Muscle of leg (tissue), 11 donors: ENCODE results near the gene CLSTN2. TPM values are rescaled to one million over a fixed set of nuclear protein-coding genes. Genes with fewer than 3 reads are reported as not detected.

Experiments
- DNase-seq: peaks from one replicate; pipeline ENCODE4 v3.0.0; 2013
- H3K27ac ChIP-seq: one replicate; pipeline ENCODE4 v1.5.1; 2013; ENCODE audit warnings: mild to moderate bottlenecking, low read length, control low read depth
- H3K27me3 ChIP-seq: one replicate; pipeline ENCODE4 v1.6.1; 2013; ENCODE audit warnings: low read length; ENCODE audit not compliant: control insufficient read depth, insufficient read depth
- H3K36me3 ChIP-seq: one replicate; pipeline ENCODE4 v1.6.1; 2013; ENCODE audit warnings: low read length; ENCODE audit not compliant: control insufficient read depth, insufficient read depth
- H3K4me1 ChIP-seq: one replicate; pipeline ENCODE4 v1.6.1; 2013; ENCODE audit warnings: low read length; ENCODE audit not compliant: control insufficient read depth, insufficient read depth
- H3K4me3 ChIP-seq: one replicate; pipeline ENCODE4 v1.5.1; 2013; ENCODE audit warnings: low read length, control low read depth
- H3K9me3 ChIP-seq: replicated peaks from 2 replicates; pipeline ENCODE4 v1.6.1; 2013; ENCODE audit warnings: low read depth, low read length; ENCODE audit not compliant: control insufficient read depth
- WGBS: methylation state at CpG from one replicate; pipeline ENCODE4 v1.1.5; 2013; ENCODE audit warnings: missing lambda C conversion rate; ENCODE audit not compliant: insufficient coverage; 5-methylcytosine and 5-hydroxymethylcytosine counted together
- polyA plus RNA-seq, 8 donors: library from polyadenylated mRNA; unstranded; fragments of 120-200 nt; gene quantifications; one replicate each; pipeline versions ENCODE4 v1.2.1 to v1.2.3, GENCODE V29; 2013; ENCODE audit warnings: inconsistent platforms in 1 of 8, low replicate concordance in 1 of 8; ENCODE audit not compliant: insufficient read length in 8 of 8, insufficient read depth in 1 of 8
- total RNA-seq: library from RNA; stranded (reverse); fragments of 120-200 nt; gene quantifications from one replicate; pipeline ENCODE4 v1.2.4, GENCODE V29; 2013

Gene CLSTN2
- total and polyA plus RNA-seq, 9 donors: 1.9 to 5.2 (median 3.1) TPM

DNA sequence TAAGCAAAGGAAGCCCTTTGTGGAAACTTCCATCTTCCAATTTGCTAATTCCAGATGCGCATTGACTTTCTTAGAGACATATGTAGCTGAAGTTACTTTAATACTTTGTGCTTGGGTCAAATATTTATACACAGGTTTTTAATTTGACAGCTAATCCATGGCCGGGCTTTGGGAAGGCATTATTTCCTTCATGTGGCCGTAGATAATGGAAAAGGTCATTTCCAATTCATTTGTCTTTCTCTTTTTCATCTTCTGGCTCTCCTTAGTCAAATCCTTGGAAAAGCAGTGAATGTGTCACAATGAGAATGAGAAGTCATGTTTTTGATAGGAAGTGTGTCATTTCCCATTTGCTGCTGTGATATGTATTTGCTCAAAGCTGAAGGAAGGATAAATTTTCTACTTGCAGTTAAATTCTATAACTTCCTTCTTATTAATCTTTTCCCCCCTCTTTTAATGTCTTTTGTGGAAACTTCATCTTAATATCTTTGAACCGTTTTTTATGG lies 323.3 kb downstream of the CLSTN2 start:
- no peak for DNase-seq
- Histone ChIP-seq H3K9me3 (no peaks in the 10 kb centered on the region), H3K4me3 (no peak overlapping the region), H3K27me3 (no peaks in the 10 kb centered on the region), H3K27ac (no peak overlapping the region), H3K36me3 (no peaks in the 10 kb centered on the region), H3K4me1 (no peaks in the 10 kb centered on the region)
- WGBS: no CpG with 5 or more reads among the region's 4 CpGs

DNA sequence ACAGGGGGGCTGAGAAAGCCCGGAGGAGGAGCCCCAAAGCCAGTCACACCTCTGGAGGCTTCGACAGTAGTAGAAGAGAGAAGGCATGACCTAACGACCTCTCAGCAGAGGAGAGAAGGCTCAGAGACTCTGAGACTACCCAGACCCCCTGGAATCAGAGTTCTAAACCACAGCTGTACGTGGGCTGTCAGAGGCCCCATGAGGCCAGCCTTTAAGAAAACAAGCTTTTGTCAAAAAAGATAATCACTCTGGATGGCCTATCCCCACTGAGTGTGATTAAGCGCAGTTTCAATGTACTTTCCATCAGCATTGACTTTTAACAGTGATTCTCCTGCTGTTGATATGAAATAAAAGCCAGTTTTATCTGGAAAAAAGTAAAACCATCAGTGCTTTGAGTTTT lies 330.3 kb downstream of the CLSTN2 start:
- no peak for DNase-seq
- Histone ChIP-seq H3K4me3 (no peak overlapping the region), H3K9me3 (no peaks in the 10 kb centered on the region), H3K27me3 (no peaks in the 10 kb centered on the region), H3K27ac (no peak overlapping the region), H3K4me1 (peaks cover 2% of the 10 kb centered on the region), H3K36me3 (no peaks in the 10 kb centered on the region)
- 21% methylated on average over 3 of the region's 5 CpGs for WGBS

DNA sequence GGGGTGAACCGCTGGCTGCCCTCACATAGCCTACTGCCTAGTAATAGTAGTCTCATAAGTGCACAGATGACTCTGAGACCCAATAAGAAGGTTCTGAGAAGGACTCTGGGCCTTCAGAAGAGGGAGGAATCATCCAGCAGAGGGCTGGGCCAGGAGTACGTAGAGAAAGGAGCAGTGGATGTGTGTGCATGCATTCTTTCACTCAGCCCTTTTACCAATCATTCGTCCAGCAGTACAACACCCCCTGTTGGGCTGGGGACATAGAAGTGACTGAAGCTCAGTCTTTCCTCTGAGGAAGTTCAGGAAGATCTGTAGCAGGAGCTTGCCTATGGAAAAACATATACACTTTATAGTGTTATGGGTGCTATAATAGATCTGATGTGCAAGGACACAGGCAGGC lies 333.1 kb downstream of the CLSTN2 start:
- Histone ChIP-seq H3K9me3 (no peaks in the 10 kb centered on the region), H3K27ac (no peak overlapping the region), H3K36me3 (no peaks in the 10 kb centered on the region), H3K4me1 (peaks cover 2% of the 10 kb centered on the region), H3K27me3 (no peaks in the 10 kb centered on the region), H3K4me3 (no peak overlapping the region)
- DNase-seq: no peak
- 100% methylated on average over 1 of the region's 3 CpGs for WGBS

DNA sequence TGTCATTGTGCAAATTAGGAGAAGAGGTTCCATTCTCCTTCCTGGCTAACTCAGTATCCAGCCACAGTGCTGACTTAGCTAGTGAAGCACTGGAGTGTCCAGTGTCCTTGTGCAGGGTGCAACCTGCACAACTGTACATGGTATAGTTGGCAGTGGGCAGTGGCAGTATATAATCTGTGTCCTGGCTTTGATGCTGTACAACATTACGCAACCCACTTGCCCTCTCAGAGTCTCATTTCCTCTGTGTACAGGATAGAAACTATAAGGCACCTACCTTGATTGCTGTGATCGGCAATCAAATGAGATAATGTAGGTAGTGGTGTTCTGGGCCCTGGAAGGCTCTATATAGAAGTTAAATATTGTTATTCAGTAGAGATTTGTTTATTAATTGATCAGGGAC lies 333.6 kb downstream of the CLSTN2 start:
- H3K36me3 ChIP-seq: no peaks in the 10 kb centered on the region
- no peak for DNase-seq
- no peak overlapping the region for H3K4me3 ChIP-seq
- WGBS: no CpG with 5 or more reads among the region's 2 CpGs
- no peaks in the 10 kb centered on the region for H3K27me3 ChIP-seq
- peaks cover 2% of the 10 kb centered on the region for H3K4me1 ChIP-seq
- H3K27ac ChIP-seq: no peak overlapping the region
- H3K9me3 ChIP-seq: no peaks in the 10 kb centered on the region

DNA sequence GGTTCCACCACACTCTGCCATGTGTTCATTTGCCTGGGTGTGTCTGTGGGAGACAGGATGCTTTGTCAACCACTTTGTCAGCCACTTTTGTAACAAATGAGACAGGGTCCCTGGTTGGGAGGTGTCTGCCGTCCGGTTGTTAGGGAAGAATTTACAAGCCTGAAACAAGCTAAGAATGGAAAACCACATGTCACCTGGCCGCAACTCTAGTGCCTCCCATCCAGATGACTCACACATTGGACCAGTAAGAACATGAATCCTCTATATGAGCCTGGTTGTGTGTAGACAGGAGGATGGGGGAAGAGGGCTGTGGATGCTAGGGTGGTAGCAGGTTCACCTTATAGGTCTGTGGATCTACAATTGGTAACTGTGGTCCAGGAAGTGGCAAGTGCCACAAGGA lies 335.3 kb downstream of the CLSTN2 start:
- Histone ChIP-seq H3K27ac (no peak overlapping the region), H3K4me3 (no peak overlapping the region), H3K36me3 (no peaks in the 10 kb centered on the region), H3K4me1 (peaks cover 2% of the 10 kb centered on the region), H3K9me3 (no peaks in the 10 kb centered on the region), H3K27me3 (no peaks in the 10 kb centered on the region)
- WGBS: 83% methylated on average over 2 of the region's 3 CpGs
- no peak for DNase-seq

DNA sequence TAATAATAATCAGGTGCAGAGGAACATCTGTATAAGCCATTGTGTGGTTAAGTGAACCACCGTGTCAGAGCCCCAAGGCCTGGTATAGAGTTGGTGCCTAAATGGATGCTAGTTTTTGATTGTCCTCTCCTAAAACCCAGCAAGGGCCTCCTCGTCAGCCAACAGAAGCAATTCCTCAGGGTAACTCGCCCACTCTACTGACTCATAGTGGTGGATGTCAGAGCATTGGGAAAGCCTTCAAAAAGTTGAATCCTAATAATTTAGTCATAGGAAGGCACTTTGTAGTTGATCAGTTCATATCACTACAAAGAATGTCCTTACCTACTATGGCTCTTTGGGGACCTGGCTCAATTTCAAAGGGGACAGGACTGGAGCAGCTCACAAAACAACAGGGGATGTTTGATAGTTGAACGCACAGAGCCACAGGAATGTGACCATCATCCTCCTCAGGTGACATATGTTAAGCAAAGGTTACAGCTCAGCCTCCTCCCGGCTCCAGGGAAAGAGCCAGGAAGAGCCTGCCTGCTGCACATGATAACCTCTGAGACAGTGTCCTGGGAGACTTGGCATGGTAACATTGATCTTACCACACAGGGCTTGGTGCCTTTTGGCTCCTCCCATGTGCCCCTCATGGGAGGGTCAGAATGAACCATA lies 338.7 kb downstream of the CLSTN2 start:
- no peaks in the 10 kb centered on the region for H3K4me1 ChIP-seq
- H3K4me3 ChIP-seq: no peak overlapping the region
- no peaks in the 10 kb centered on the region for H3K36me3 ChIP-seq
- H3K27ac ChIP-seq: no peak overlapping the region
- DNase-seq: no peak
- H3K9me3 ChIP-seq: no peaks in the 10 kb centered on the region
- WGBS: 69% methylated on average over 2 of the region's 5 CpGs
- no peaks in the 10 kb centered on the region for H3K27me3 ChIP-seq

DNA sequence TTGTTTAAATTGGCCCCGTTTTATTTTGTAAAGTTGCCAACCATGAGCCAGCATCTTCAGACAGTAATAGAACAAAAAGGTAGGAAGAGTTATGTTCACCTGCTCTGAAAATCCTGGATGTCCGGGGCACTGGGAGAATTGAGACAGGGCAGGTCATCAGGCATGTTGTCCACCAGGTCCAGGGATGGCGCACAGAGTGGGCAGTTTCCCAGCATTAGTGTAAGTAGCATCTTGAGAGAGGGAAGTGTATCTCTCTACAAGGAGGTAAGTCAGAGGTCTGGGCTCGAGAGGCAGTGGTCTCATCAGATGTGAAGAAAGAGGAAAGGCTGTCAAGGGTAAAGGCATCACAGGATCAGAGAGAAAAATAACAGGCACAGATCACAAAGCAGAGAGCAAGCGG lies 339.4 kb downstream of the CLSTN2 start:
- H3K36me3 ChIP-seq: no peaks in the 10 kb centered on the region
- WGBS: 73% methylated on average over 5 of the region's 5 CpGs
- no peak for DNase-seq
- H3K4me1 ChIP-seq: no peaks in the 10 kb centered on the region
- H3K27ac ChIP-seq: no peak overlapping the region
- no peaks in the 10 kb centered on the region for H3K27me3 ChIP-seq
- no peak overlapping the region for H3K4me3 ChIP-seq
- H3K9me3 ChIP-seq: no peaks in the 10 kb centered on the region

DNA sequence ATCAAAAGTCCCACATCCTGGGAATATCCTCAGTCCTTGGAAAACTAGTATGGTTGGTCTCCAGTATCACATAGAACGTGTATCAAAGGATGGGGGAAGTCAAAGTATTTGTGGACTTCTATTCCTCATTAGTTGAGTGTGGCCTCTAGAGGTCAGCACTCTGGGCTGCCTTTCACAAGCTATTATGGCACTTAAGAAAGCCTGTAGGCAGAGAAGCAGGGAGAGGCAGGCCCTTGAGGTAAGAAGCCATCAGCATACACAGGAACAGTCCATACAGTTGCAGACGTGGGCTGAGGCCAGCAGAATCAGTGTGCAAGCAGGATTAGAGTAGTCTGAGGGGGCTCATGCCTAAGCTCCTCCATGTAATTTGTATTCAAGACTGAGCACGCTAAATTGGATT lies 341.7 kb downstream of the CLSTN2 start:
- Histone ChIP-seq H3K9me3 (no peaks in the 10 kb centered on the region), H3K27ac (no peak overlapping the region), H3K27me3 (no peaks in the 10 kb centered on the region), H3K36me3 (no peaks in the 10 kb centered on the region), H3K4me3 (no peak overlapping the region), H3K4me1 (no peaks in the 10 kb centered on the region)
- DNase-seq: no peak
- 53% methylated on average over 2 of the region's 3 CpGs for WGBS

DNA sequence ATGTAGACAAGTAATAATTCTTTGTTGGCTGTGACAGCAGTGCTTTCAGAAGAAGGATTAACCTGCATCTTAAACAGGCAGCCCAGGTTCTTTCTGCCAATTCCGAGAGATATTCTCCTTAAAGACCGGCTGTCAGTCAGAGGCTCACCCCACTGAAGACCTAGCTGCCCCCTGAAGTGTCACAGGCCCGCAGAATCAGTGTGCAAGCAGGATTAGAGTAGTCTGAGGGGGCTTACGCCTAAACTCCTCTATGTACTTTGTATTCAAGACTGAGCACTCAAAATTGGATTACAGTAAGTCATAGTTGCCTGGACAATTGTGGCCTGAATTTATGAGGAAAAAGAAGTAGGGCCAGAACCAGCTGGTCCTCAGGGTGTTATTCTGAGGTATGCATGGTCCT lies 342.9 kb downstream of the CLSTN2 start:
- H3K4me3 ChIP-seq: no peak overlapping the region
- H3K9me3 ChIP-seq: no peaks in the 10 kb centered on the region
- no peak overlapping the region for H3K27ac ChIP-seq
- DNase-seq: no peak
- WGBS: no CpG with 5 or more reads among the region's 4 CpGs
- no peaks in the 10 kb centered on the region for H3K4me1 ChIP-seq
- no peaks in the 10 kb centered on the region for H3K27me3 ChIP-seq
- no peaks in the 10 kb centered on the region for H3K36me3 ChIP-seq

DNA sequence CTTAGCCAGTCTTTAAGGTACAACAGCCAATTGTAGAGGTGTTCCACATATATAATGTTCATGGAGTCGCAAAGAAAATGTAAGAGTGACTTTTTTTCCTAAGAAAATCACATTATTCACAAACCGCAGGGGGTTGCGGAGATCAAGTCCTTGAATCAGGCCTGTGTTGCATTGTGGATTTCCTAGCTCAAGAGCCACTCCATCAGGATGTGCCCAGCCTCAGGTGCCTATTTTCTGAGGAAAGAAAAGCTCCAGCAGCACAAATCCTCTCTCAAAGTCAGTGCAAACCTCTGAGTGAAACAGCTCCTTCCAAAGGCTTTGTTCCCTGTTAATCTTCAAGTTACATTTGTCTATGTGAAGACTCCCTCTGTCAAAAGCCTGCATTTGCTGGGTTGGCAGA lies 349.4 kb downstream of the CLSTN2 start:
- DNase-seq: no peak
- 86% methylated on average over 2 of the region's 3 CpGs for WGBS
- Histone ChIP-seq H3K4me3 (no peak overlapping the region), H3K9me3 (no peaks in the 10 kb centered on the region), H3K27me3 (no peaks in the 10 kb centered on the region), H3K27ac (no peak overlapping the region), H3K36me3 (no peaks in the 10 kb centered on the region), H3K4me1 (peaks cover 4% of the 10 kb centered on the region)

DNA sequence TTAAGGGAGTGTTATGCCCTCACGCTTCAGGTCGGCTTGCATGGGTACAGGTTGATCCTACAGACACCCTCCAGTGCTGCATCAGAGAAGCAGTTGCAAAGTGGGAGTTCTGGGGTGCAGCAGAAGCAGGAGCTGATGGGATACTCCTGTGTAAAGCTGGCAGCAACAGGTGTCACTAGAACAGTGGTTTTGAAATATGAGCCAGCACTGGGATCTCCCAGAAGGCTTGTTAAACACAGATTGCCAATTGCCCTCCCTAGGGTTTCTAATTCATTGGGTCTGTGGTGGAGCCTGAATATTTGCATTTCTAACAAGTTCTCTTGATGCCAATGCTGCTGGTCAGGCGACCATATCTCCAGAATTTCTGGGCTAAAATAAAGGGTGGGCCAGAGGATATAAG lies 350.4 kb downstream of the CLSTN2 start:
- Histone ChIP-seq H3K27me3 (no peaks in the 10 kb centered on the region), H3K36me3 (no peaks in the 10 kb centered on the region), H3K4me1 (peaks cover 4% of the 10 kb centered on the region), H3K9me3 (no peaks in the 10 kb centered on the region), H3K4me3 (no peak overlapping the region), H3K27ac (no peak overlapping the region)
- peak; percentile 15 for DNase-seq
- 52% methylated on average over 3 of the region's 3 CpGs for WGBS
